IgD-negative memory B cell (primary cell): ENCODE data around the gene PPIG. TPM values are rescaled to one million over a fixed set of nuclear protein-coding genes. Genes with fewer than 3 reads are reported as not detected.
"Not testable (repeated sequence)": the region's sequence is repeated elsewhere in the genome, so short reads cannot be mapped to it uniquely, and the experiment has no call there.

Source experiments
- H3K27ac Mint-ChIP-seq, 3 donors: one replicate each; pipeline ENCODE4 v1.8.0; 2020 to 2022; ENCODE audit warnings: mild to moderate bottlenecking in 3 of 3, mixed read lengths in 3 of 3, moderate library complexity in 1 of 3
- H3K27me3 Mint-ChIP-seq: one replicate; pipeline ENCODE4 v1.8.0; 2021; ENCODE audit warnings: mixed read lengths
- H3K36me3 Mint-ChIP-seq: one replicate; pipeline ENCODE4 v1.8.0; 2020; ENCODE audit warnings: mild to moderate bottlenecking, mixed read lengths
- H3K4me1 Mint-ChIP-seq, 3 donors: one replicate each; pipeline ENCODE4 v1.8.0; 2020 to 2022; ENCODE audit warnings: mixed read lengths in 3 of 3, mild to moderate bottlenecking in 1 of 3
- H3K4me3 Mint-ChIP-seq, 4 donors: one replicate each; pipeline ENCODE4 v1.8.0; 2020 to 2022; ENCODE audit warnings: mild to moderate bottlenecking in 4 of 4, mixed read lengths in 4 of 4, moderate library complexity in 3 of 4
- H3K9me3 Mint-ChIP-seq, 3 donors: one replicate each; pipeline ENCODE4 v1.8.0; 2020 to 2021; ENCODE audit warnings: mixed read lengths in 3 of 3, mild to moderate bottlenecking in 1 of 3
- polyA plus RNA-seq: library from polyadenylated mRNA; unstranded; fragments of 300-500 nt; fragmentation: Illumina TruSeq; gene quantifications from one replicate; pipeline ENCODE4 v1.2.3, GENCODE V29; 2021

PPIG gene
- polyA plus RNA-seq, 1 donor from 2014 or later = 92.5 TPM

DNA sequence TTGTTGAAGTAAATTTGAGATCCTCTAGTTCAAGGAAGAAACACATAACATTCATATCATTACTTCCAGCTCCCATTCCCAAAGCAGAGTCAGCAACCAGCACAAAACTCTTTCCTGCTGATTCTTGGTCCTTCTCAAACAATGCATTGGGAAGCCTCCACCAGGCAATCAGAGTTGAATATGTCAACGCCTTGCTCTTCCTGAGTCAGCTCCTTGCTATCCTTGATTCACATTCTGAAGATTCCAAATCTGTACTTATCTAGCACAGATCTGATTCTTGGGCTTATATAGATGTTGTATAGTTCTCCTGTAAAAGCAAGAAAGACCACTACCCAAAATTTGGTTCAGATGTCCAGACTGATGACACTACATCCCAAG lies 80.4 kb downstream of the PPIG start:
- peaks cover 3 to 8% (median 7%) of the 10 kb centered on the region in 3 donors for H3K4me1 Mint-ChIP-seq
- peaks cover 8% of the 10 kb centered on the region for H3K27me3 Mint-ChIP-seq
- peaks cover 0 to 2% (median 0%) of the 10 kb centered on the region in 3 donors for H3K9me3 Mint-ChIP-seq
- no peak overlapping the region for H3K4me3 Mint-ChIP-seq
- H3K36me3 Mint-ChIP-seq = peaks cover 1% of the 10 kb centered on the region
- H3K27ac Mint-ChIP-seq = no peak overlapping the region

DNA sequence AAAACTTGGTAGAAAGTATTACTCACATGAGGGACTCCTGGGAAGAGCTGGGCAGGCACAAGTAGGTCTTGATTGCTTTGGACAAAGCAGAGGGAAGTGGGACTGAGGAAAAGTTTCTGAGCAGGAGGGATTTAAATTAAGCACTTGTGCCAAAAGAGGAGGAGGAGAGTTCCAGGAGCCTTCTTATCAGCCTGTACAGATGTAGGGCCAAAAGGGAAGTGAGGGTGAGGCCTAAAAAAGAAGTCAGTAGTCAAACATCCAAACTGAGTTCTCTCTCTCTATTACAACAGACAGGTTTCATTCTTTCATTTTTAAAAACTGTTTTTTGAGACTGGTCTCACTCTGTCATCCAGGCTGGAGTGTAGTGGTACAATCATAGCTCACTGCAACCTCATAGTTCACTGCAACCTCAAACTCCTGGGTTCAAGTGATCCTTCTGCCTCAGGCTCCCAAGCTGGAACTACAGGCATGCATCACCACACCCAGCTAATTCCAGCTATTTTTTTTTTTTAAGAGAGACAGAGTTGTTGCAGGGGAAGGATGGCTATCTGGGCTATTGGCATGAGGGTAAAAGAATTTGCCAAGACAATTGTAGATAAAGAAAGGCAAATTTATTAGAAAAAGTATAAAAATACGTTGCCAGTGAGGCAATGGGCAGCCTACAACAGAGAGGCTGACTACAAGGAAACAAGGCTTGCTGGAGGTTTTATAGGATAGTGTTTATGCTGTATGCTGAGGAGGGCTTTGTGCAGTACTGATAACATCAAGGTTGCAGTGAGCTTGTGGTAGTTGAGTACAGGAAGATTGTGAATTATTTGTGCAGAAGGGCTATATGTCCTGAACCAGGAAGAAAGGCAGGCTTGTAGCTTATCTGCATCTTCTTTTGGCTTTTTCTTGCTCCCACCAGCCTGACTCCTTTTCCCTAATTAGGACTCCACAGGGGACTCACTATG lies 81.1 kb downstream of the PPIG start:
- peaks cover 1% of the 10 kb centered on the region for H3K36me3 Mint-ChIP-seq
- peaks cover 0 to 2% (median 0%) of the 10 kb centered on the region in 3 donors for H3K9me3 Mint-ChIP-seq
- peaks cover 0 to 5% (median 4%) of the 10 kb centered on the region in 3 donors for H3K4me1 Mint-ChIP-seq
- no peak overlapping the region for H3K4me3 Mint-ChIP-seq
- no peak overlapping the region for H3K27ac Mint-ChIP-seq
- peaks cover 8% of the 10 kb centered on the region for H3K27me3 Mint-ChIP-seq

- Mint-ChIP-seq H3K36me3 (peaks cover 5% of the 10 kb centered on the region), H3K27me3 (peaks cover 5% of the 10 kb centered on the region), H3K9me3 (peaks cover 0 to 2% (median 0%) of the 10 kb centered on the region in 3 donors)
Measured at GRCh38 chr2:169667583-169667982, 83.4 kb downstream of the PPIG start.

GRCh38 chr2:169670215-169670651 lies 86.1 kb downstream of the PPIG start:
- Mint-ChIP-seq H3K4me3 (no peak overlapping the region), H3K36me3 (peaks cover 5% of the 10 kb centered on the region), H3K27me3 (peaks cover 8% of the 10 kb centered on the region), H3K27ac (no peak overlapping the region), H3K9me3 (no peaks in the 10 kb centered on the region), H3K4me1 (no peaks in the 10 kb centered on the region)

More at GRCh38 chr2:169667583-169667982, 83.4 kb downstream of the PPIG start:
- Mint-ChIP-seq H3K4me1 (no peaks in the 10 kb centered on the region), H3K27ac (no peak overlapping the region), H3K4me3 (no peak overlapping the region)

GRCh38 chr2:169670937-169671336 lies 86.8 kb downstream of the PPIG start:
- Mint-ChIP-seq H3K27ac (no peak overlapping the region), H3K36me3 (peaks cover 5% of the 10 kb centered on the region), H3K9me3 (no peaks in the 10 kb centered on the region), H3K4me3 (no peak overlapping the region), H3K4me1 (no peaks in the 10 kb centered on the region), H3K27me3 (peaks cover 8% of the 10 kb centered on the region)

DNA sequence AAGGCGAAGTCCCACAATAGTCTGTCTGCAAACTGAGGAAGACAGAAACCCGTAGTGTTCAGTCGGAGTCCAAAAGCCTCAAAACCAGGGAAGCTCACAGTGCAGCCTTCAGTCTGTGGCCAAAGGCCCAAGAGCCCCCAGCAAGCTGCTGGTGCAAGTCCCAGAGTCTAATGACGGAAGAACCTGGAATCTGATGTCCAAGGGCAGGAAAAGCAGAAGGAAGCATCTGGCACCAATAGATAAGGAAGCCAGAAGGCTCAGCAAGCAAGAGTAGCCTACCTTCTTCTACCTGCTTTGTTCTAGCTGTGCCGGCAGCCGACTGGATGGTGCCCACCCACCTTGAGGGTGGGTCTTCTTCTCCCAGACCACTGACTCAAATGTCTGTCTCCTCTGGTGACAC lies 88.3 kb downstream of the PPIG start:
- H3K36me3 Mint-ChIP-seq = peaks cover 5% of the 10 kb centered on the region
- no peaks in the 10 kb centered on the region for H3K9me3 Mint-ChIP-seq
- H3K4me3 Mint-ChIP-seq = no peak overlapping the region

DNA sequence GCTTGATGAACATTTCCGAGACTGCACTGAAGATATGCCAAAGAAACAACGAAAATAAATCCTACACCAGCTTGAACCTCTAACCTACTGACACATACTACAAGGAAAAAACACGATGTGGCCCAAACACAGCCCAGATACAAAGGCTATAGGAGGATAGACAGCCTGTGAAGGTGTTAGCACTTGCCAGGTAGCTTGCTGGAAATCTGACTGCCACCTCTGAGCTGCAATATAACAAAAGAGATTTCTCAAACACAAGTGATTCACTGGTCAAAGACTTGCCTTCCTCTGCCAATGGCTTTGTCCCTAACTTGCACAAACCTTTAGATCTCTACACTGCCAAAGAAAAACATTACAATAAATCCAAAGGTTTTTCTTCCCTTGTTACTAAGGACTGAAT lies 89.0 kb downstream of the PPIG start:
- peaks cover 5% of the 10 kb centered on the region for H3K36me3 Mint-ChIP-seq
- H3K4me1 Mint-ChIP-seq = no peaks in the 10 kb centered on the region
- no peak overlapping the region for H3K4me3 Mint-ChIP-seq
- no peaks in the 10 kb centered on the region for H3K9me3 Mint-ChIP-seq
- H3K27me3 Mint-ChIP-seq = peaks cover 8% of the 10 kb centered on the region
- no peak overlapping the region for H3K27ac Mint-ChIP-seq

More for the DNA sequence above, 88.3 kb downstream of the PPIG start:
- H3K27me3 Mint-ChIP-seq = peaks cover 8% of the 10 kb centered on the region
- H3K4me1 Mint-ChIP-seq = no peaks in the 10 kb centered on the region
- no peak overlapping the region for H3K27ac Mint-ChIP-seq

DNA sequence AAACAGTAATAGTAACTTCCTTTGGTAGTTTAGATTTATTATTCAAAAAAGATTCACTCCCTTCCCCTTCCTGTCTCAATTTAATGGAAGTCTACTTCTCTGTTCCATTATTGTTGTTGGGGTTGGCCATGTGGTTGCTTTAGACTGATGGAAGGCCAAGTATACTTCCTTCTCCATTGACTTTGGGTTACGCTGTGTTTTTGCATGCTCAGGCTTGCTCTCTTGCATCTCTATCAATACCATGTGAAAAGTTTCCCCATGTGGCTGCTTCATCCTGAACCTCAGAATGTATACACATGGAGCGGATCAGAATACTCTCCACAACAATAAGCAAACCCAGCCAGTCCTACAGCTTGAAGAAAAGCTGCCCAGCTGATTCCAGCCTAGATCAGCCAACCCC lies 89.8 kb downstream of the PPIG start:
- Mint-ChIP-seq H3K4me1 (no peaks in the 10 kb centered on the region), H3K27me3 (peaks cover 8% of the 10 kb centered on the region), H3K9me3 (no peaks in the 10 kb centered on the region), H3K27ac (no peak overlapping the region), H3K36me3 (peaks cover 5% of the 10 kb centered on the region), H3K4me3 (no peak overlapping the region)

- Mint-ChIP-seq H3K36me3 (no peaks in the 10 kb centered on the region), H3K27me3 (peaks cover 6% of the 10 kb centered on the region), H3K4me3 (no peak overlapping the region), H3K27ac (no peak overlapping the region), H3K4me1 (no peaks in the 10 kb centered on the region), H3K9me3 (peaks cover 2 to 3% (median 3%) of the 10 kb centered on the region in 3 donors)
Measured at GRCh38 chr2:169676357-169676756, 92.2 kb downstream of the PPIG start.

DNA sequence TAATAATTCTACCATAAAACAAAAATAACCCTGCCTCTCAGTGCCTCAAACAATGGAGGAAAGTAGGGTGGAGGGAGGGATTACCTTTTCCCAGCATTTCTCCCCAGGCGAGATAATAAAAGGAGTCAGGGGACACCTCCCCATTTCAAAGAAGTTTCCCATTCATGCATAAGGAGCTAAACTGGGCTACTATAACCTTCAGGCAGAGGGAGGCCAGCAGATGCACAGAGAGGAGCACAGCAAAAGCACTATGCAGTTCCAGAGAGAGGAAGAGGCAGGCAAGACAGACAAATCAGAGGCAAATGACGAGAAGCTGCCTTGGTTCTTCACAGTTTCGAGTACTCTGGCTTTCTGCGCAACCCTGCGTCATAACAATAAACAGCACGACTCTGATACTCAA lies 92.7 kb downstream of the PPIG start:
- no peak overlapping the region for H3K4me3 Mint-ChIP-seq
- H3K27ac Mint-ChIP-seq = no peak overlapping the region
- H3K27me3 Mint-ChIP-seq = peaks cover 6% of the 10 kb centered on the region

GRCh38 chr2:169683054-169683424 lies 98.9 kb downstream of the PPIG start:
- Mint-ChIP-seq H3K4me1 (no peaks in the 10 kb centered on the region), H3K27me3 (no peaks in the 10 kb centered on the region), H3K9me3 (peaks cover 2 to 8% (median 3%) of the 10 kb centered on the region in 3 donors), H3K27ac (no peak overlapping the region), H3K4me3 (no peak overlapping the region), H3K36me3 (no peaks in the 10 kb centered on the region)

More for the DNA sequence above, 92.7 kb downstream of the PPIG start:
- no peaks in the 10 kb centered on the region for H3K4me1 Mint-ChIP-seq
- H3K36me3 Mint-ChIP-seq = no peaks in the 10 kb centered on the region
- peaks cover 2 to 3% (median 3%) of the 10 kb centered on the region in 3 donors for H3K9me3 Mint-ChIP-seq

GRCh38 chr2:169683425-169684134 lies 99.4 kb downstream of the PPIG start:
- no peak overlapping the region for H3K4me3 Mint-ChIP-seq
- peaks cover 5 to 11% (median 7%) of the 10 kb centered on the region in 3 donors for H3K9me3 Mint-ChIP-seq
- no peaks in the 10 kb centered on the region for H3K27me3 Mint-ChIP-seq
- no peaks in the 10 kb centered on the region for H3K36me3 Mint-ChIP-seq
- H3K27ac Mint-ChIP-seq = peak overlapping the region in 1 of 3 donors; percentile 26
- no peaks in the 10 kb centered on the region for H3K4me1 Mint-ChIP-seq

DNA sequence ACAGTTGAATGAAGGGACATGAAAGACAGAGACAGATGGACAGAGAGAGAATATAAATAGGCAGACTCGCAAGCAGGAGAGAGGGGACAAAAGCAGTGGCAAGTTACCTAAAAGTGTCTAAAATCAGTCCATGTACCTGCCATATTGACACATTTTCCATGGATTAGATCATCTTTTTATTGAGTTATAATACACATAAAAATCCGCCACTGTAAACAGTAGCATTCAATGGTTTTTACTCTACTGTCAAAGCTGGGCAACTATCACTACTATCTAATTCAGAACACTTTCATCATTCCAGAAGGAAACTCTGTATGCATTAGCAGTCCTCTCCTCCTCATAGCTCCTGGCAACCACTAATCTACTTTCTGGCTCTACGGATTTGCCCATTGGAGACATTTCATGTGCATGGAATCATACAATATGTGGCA lies 100.0 kb downstream of the PPIG start:
- H3K27ac Mint-ChIP-seq = no peak overlapping the region
- no peaks in the 10 kb centered on the region for H3K36me3 Mint-ChIP-seq
- no peak overlapping the region for H3K4me3 Mint-ChIP-seq
- no peaks in the 10 kb centered on the region for H3K27me3 Mint-ChIP-seq
- no peaks in the 10 kb centered on the region for H3K4me1 Mint-ChIP-seq
- H3K9me3 Mint-ChIP-seq = peaks cover 8 to 14% (median 10%) of the 10 kb centered on the region in 3 donors

DNA sequence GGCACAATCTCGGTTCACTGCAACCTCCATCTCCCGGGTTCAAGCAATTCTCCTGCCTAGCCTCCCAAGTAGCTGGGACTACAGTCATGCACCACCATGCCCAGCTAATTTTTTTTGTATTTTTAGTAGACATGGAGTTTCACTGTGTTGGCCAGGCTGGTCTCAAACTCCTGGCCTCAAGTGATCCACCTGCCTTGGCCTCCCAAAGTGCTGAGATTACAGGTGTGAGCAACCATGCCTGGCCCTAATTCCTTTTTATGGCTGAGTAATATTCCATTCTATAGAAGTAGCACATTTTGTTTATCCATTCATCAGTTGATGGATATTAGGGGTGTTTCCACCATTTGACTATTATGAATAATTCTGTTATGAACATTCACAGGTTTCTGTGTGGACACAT lies 100.6 kb downstream of the PPIG start:
- H3K4me3 Mint-ChIP-seq, H3K36me3 Mint-ChIP-seq, H3K27me3 Mint-ChIP-seq, H3K4me1 Mint-ChIP-seq, H3K27ac Mint-ChIP-seq: not testable (repeated sequence)
- peaks cover 8 to 14% (median 13%) of the 10 kb centered on the region in 3 donors for H3K9me3 Mint-ChIP-seq

- peaks cover 9 to 22% (median 21%) of the 10 kb centered on the region in 3 donors for H3K9me3 Mint-ChIP-seq
- H3K4me1 Mint-ChIP-seq = not testable (repeated sequence)
Measured at GRCh38 chr2:169686825-169687224, 102.7 kb downstream of the PPIG start.

More at GRCh38 chr2:169686825-169687224, 102.7 kb downstream of the PPIG start:
- H3K27me3 Mint-ChIP-seq, H3K27ac Mint-ChIP-seq, H3K4me3 Mint-ChIP-seq, H3K36me3 Mint-ChIP-seq: not testable (repeated sequence)
